ENCODE data around the gene GNB1L. TPM values are rescaled to one million over a fixed set of nuclear protein-coding genes. Genes with fewer than 3 reads are reported as not detected.
A peak's percentile ranks its signal among the peaks of the same experiment; 100 is the strongest.

GNB1L gene
- total RNA-seq, 2 donors from 2014 or later, result 2.5 to 4.5 TPM

DNA sequence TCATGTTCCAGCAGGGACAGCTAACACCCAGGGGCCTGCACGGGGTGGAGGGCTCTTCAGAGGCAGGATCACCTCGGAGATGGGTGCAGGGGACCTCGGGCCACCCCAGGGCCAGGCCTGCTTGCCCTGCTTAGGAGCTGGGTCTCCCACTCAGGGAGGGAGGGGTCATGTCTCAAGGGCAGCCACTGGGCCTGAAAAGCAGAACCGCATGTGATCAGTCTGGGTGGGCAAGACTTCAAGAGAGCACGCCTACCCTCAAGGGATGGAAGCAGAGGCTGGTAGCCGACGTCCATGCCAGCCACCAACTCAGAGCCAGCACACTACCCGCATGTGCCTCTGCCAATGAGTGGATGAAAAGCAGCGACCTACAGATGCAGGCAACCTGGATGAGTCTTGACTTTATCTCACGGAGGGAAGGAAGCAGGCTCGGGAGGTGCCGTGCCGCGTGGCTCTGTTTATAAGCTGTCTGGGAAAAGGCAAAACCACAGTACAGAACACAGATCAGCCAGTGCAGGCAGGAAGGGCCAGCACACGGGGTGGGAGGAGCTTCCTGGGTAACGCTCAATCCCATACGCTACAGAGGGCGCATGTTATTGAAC, 78.1 kb downstream of the GNB1L start:
- intact Hi-C loops (cut with DNase I), result no loop called here
- no peak for DNase-seq
- no peak for ATAC-seq

DNA sequence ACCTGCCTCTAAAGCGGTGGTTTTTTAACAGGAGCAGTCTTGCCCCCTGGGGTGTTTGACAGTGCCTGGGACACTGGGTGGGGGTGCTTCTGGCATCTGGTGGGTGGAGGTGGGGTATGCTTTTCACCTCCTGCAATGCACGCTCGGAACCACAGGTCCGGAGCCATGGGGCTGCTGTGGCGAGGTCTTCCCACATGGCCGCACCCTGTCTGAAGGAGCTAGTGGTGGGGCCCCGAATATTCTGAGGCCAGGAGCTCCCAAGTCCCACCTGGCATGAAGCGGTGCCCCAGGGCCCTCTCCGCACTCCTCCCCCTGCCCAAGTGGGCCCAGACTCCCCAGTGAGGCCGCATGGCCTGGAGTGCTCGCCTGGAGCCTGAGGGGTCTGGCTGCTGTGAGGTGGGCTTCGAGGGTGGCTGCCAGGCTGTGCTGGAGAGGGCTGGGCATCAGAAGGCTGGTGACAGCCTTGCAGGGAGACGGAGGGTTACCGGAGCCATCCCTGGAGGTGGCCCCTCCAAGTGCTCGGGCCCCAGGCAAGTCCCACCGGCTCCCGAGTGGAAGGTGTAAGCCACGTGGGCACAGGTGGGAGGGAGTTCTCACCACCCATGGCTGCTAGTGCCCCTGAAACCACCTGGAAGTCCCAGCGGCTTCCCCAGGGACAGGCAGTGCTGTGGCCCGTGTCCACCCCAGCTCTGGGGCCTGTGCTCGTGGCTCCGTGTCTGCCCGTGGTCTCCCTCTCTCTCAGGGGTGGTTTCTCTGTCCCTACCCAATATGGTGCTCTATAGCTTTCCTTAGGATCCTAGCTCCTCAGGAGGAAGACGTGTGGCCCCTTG, 79.0 kb downstream of the GNB1L start:
- ATAC-seq (no peak), DNase-seq (peak; percentile 14)
- intact Hi-C loops (cut with DNase I), result no loop called here

DNA sequence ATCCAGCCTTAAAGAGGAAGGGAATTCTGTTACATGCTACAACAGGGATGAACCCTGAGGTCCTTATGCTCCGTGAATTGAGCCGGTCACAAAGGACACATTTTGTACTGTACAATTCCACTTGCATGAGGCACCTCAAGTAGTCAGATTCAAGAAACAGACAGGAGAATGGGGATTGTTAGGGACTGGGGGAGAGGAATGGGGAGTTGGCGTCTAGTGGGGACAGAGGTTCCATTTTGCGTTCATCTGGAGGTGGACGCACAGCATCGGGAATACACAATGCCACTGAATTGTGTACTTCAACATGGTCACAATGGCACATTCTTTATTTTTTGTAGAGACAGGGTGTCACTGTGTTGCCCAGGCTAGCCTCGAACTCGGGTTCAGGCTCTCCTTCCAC, 80.0 kb downstream of the GNB1L start:
- intact Hi-C loops (cut with DNase I), result no loop called here
- DNase-seq, result no peak
- no peak for ATAC-seq

DNA sequence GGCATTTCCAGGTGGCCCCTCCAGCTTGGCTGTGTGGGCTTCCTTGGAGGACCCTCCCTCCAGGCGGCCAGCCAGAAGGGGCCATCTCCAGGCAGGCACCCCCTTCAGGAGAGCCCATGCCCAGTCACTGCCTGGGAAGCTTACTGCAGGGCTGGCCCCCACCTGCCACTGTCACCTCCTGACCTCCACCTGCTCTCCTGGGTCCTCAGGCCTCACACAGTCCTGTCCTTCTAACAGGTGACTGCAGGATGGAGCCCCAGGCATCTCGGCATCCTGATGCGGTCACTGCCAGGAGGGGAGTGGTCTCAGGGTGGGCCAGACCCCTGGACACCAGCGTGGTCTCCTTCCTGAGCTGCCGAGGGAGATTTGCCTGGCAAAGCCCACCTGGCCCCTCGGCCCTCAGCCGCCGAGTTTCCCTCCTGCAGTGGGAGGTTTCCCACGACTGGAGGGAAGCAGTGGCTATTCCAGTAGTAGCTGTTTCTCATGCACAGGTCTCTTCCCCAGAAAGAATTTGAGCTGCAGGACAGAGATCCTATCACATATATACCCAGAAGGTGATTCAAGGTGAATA, 81.1 kb downstream of the GNB1L start:
- DNase-seq, result no peak
- intact Hi-C loops (cut with DNase I), result no loop called here
- no peak for ATAC-seq

DNA sequence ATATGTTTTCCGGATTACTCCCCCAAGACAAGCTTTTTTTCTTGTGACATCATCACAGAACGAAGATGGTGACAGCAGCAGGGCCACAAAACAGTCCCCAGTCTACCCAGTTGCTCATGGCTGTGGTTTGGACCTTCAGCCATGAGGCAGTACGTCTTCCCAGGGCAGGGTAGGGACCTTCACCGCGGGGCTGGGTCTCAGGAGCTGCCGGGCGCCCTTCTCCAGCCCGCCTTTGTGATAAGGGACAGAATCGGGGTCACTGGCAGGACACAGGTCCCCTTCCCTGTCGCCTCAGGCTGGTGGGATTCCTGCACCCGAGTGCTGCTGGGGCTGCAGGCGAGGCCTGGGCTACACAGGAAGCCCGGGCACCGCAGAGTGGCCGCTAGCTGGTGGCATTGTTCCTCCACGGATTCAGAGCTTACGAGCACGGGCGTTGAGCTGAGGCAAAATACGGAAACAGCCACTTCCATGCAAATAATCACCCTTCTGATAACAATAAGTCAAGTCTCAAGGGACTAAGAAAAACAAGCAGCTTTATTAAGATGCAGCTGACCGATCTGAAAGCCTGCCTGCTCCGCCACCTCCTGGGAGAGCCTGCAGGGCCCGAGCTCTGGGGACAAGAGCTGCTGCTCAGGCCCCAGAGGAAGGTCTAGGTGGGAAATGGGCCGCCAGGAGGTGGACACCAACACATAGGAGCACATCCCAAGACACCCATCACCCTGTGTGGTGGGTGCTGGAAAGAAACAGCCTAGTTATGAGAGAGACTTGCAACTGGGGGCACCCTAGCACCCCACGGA, 81.8 kb downstream of the GNB1L start:
- DNase-seq, result peak; percentile 28
- ATAC-seq, result peak; percentile 29 to 51
- intact Hi-C loops (cut with DNase I), result no loop called here

DNA sequence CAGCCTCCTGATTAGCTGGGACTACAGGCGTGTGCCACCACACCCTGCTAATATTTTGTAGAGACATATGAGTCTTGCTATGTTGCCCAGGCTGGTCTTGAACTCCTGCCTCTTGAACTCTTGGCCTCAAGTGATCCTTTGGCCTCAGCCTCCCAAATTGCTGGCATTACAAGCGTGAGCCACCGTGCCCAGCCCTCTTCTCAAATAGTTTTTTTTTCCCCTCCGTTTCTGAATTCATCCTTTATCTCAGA, 82.3 kb downstream of the GNB1L start:
- DNase-seq, result no peak
- intact Hi-C loops (cut with DNase I), result no loop called here

DNA sequence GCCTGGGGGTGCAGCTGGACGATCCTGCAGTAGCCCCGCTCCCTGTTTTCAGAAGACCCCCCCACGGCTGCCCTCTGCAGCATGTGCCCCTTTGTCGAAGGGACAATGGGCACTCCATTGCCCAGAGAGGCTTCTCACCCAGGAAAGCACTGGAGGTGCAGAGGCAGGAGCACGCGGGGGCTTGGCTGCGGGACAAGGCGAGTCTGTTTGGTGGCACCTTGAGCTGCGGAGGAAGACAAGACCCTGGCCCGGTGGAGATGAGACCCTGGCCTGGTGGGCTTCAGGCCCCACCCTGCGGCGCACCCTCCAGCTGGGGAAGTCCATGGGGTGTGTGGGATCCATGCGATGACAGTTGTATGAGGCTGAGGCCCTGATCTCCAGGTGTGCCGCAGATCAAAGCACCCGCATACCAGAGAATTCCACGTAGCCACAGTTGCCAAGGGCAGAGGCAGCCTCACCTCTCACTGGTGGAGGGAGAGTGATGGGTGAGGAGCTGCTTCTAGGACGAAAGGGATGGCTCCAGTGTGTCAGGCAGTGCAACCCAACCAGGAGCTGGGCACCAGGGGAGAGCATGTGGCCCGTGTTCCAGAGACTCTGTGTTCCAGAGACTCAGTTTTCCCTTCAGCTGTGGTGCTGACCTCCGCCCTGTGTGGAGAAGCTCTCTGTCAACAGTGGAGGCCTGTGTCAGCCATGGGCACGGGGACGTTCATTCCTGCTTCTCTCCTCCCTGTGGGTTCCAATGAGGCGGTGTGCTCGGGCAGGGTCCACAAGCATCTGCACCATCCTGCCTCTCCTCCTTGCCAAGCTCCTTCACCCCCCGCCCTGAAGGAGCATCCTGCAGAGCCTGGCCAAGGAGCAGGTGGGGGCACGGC, 84.1 kb downstream of the GNB1L start:
- ATAC-seq, result no peak
- no peak for DNase-seq
- intact Hi-C loops (cut with DNase I), result no loop called here

More for the DNA sequence above, 82.3 kb downstream of the GNB1L start:
- ATAC-seq, result no peak

DNA sequence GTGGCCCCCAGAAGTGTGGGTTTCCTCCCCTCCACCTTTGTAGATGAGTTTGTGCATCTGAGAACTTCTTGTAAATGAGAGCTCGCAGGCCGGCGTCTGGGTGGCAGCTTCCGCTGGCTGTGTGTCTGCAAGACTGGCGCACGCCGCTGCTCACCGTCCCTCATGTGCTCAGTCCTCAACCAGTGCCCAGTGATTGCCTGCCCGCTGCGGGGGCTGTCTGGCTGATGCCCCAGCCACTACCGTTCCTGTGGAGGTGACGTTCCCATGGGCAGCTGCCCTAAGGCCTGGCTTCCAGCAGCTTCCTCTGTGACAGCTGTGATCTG, 85.3 kb downstream of the GNB1L start:
- ATAC-seq, result no peak
- intact Hi-C loops (cut with DNase I), result no loop called here
- peak; percentile 15 for DNase-seq

DNA sequence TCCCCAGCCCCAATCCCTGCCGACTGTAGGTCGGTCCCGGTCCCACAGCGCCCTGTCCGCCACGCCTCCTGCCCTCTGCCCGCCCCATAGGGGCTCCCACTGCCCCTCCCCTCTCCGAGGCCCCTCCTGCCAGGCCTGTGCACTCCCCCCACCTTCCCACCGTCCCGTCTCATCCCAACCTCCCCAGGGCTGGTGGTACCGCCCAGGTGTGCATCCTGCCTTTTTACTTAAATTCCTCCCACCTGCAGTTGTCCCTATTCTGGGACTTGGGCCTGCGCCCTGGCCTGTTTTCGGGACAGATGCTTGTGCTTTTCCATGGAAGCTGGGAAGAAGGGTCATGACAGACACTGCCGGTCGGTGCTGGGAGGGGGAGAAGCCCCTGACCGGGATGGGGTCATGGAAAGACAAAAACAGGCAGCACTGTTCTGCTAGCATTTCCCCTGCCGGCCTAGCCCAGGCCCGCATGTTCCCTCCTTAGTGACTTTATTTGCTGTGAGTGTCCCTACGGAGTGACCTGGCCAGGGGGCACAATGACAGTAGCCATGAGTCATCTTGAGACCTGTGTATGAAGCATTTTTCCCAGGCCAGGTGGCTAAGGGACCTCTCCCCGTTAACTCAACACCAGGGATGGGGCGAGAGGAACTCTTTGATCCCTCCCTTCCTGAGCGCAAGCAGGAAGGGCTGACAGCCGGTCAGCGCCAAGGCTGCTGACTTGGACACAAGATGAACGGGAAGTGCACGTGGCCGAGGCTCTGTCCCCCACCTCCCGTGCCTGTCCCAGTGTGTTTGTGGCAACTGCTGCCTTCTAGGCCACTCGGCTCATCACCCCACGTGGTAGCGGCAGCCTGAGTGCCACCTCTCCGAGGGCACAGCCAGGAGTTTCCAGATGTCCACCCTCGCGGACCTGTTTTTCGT, 87.0 kb downstream of the GNB1L start:
- DNase-seq (no peak), ATAC-seq (peak; percentile 2 to 24)
- intact Hi-C loops (cut with DNase I), result no loop called here

DNA sequence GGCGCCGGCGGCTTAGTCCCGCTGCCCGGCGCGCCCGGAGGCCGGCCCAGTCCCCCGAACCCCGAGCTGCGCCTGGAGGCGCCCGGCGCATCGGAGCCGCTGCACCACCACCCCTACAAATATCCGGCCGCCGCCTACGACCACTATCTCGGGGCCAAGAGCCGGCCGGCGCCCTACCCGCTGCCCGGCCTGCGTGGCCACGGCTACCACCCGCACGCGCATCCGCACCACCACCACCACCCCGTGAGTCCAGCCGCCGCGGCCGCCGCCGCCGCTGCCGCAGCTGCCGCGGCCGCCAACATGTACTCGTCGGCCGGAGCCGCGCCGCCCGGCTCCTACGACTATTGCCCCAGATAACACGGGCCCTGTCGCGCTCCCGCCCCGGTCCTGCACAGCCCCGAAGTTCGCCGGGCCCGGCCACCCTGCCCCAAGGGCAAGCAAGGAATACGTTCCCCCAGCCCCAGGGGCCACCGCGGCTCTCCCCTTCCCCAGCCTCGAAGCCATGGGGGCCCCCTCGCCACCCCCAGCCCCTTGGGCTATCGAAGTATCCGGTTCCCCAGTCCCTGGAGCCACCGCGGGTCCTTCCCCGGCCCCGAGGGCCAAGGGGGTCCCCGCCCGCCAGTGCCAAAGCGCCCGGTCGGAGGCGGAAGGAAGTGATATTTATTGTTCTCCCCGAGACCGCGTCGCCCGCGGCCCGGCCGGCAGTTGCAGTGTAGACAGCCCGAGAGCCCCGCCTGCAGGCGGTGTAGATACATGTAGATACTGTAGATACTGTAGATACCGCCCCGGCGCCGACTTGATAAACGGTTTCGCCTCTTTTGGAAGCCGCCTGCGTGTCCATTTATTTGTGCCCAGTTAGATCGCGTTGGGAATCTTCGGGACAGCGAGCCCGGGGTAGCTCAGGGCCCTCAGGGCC, 87.9 kb downstream of the GNB1L start:
- peak; percentile 38 to 47 for ATAC-seq
- DNase-seq, result peak; percentile 60
- intact Hi-C loops (cut with DNase I), result no loop called here

DNA sequence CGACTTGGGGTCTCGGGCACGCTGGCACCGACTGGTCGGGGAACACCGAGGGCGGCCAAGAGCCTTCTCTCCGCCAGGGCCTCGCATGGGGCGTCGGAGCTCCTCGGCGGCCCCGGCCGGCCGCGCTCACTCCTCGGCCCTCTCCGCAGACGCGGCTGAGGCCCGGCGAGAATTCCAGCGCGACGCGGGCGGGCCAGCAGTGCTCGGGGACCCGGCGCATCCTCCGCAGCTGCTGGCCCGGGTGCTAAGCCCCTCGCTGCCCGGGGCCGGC, 88.5 kb downstream of the GNB1L start:
- no peak for DNase-seq

DNA sequence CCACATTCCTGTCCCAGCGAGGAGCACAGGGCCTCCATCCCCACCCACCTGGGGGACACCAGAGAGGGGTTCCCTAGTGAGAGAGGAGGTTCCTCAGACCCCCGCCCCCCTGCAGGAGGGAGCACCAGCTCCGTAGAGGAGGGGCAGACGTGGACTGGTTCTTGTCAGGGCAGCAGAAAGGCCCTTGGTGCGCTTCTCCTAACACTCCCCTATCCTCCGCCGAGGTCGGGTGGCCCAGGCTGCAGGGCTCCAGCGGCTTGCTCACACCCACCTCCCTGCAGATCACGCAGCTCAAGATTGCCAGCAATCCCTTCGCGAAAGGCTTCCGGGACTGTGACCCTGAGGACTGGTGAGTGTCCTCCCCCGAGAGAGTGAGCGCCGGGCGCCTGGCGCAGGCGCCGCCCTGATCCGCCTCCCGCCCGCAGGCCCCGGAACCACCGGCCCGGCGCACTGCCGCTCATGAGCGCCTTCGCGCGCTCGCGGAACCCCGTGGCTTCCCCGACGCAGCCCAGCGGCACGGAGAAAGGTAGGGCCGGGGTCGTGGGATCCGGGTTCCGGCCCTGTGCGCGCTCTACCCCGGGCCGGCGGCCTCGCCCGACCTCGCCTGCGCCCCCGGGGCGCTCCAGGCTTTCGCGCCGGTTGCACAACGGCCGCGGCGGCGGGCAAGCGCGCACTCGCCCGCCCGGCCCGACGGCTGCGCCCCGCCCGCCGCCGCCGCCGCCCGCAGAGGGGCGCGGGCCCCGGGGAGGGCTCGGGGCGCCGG, 89.0 kb downstream of the GNB1L start:
- intact Hi-C loops (cut with DNase I), result no loop called here
- DNase-seq (peak; percentile 53), ATAC-seq (peak in 1 of 2 donors; percentile 14)

More for the DNA sequence above, 88.5 kb downstream of the GNB1L start:
- no peak for ATAC-seq
- intact Hi-C loops (cut with DNase I), result no loop called here

DNA sequence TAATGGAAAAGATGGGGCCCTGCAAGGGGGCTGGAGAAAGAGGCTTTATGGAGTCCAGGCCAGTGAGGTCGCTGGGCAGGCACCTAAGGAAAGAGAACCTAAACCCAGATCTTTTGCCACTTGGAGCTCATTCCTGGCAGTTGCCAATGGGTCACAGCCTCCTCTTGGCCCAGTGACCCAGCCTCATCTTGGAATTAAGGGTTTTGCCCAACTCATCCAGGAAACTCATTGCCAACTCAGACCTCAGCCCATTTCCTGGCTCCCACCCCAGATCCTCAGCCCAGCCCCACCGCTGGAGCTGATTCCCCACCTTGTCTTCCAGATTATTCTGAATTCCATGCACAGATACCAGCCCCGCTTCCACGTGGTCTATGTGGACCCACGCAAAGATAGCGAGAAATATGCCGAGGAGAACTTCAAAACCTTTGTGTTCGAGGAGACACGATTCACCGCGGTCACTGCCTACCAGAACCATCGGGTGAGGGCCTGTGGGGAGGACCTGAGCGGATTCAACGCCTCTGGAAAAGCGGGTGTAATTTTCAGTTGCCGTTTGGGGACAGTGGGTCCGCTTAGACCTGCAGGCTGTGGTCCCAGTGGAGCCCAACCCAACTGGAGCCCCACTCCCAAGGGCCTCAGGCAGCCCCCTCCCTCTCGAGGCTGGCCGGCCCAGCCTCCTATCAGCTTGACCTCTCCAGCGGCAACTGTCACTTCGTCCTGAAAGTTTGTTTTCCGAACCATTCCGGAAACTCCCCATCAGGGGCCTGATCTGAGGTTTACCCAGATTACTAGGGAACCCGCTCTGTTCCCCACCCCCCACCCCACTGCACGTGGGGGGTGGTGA, 89.8 kb downstream of the GNB1L start:
- intact Hi-C loops (cut with DNase I), result no loop called here
- no peak for DNase-seq
- ATAC-seq, result no peak

DNA sequence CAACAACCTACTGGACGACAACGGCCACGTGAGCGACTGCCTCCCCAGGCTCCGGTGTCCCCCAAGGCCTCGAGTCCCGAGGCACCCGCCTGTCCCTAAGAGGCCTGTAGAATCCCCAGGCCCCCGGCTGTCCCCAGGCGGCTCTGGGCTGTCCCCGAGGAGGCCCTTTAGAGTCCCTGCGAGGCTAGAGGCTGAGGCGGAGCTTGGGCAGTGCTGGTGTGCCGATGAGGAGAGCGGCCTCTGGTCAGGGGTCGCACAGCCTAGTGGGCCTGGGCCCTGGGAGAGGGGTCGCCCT, 90.4 kb downstream of the GNB1L start:
- ATAC-seq (no peak), DNase-seq (no peak)
- intact Hi-C loops (cut with DNase I), result no loop called here

DNA sequence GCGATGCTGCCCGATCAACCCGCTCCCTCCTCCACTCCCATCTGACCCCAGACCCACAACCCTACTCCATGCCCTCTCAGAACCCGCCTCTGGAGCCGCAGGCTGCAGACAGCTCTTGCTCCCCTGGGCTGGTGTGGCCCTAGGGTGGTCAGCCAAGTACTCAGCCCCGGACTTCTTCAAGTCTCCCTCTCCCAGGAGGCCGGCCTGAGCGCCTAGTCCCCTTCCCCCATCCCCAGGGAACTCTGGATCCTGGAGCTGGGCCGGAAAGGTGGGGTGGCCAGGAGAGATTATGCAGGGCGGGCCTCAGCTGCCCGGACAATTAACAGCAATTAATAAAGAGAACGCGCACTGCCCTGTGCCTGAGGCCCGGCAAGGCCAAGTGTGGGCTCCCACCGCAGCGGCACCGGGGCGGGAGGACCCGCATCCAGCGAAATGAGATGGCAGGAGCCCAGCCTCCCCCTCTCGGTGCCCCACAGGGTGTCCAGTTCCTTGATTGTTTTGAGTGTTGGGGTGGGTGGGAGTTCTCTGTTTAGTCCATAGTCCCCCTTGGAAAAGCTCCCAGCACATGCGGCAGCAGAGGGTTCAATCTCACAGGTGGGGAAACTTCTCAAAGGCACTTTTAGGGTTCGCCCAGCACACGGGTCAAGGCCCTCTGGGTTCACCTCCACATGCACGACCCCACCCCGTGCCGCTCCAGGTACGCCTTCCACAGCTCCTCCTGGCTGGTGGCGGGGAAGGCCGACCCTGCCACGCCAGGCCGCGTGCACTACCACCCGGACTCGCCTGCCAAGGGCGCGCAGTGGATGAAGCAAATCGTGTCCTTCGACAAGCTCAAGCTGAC, 91.0 kb downstream of the GNB1L start:
- ATAC-seq, result no peak
- intact Hi-C loops (cut with DNase I), result no loop called here
- no peak for DNase-seq
